K562 (cell line): ENCODE results near the gene SPRTN. TPM values are rescaled to one million over a fixed set of nuclear protein-coding genes. Genes with fewer than 3 reads are reported as not detected.

Source experiments
- ATAC-seq: fragments of 200-7000 bp; cut with Tn5 transposase; 3 replicates; pipeline ENCODE4 v1.9.1; 2020; ENCODE audit warnings: moderate library complexity
- BruUV-seq: library from RNA; stranded (reverse); fragments of 400-500 nt; replicated peaks from 2 replicates; lab custom pipeline; 2021; lab: Mats Ljungman, UMichigan
- CTCF ChIA-PET: fragments of 300-600 bp; formaldehyde crosslinking; extraction: SDS; loops from one replicate; lab custom pipeline; 2021; ENCODE audit warnings: low intra/inter-chr PET ratio; lab: Yijun Ruan, JAX
- POLR2A ChIA-PET: fragments of 300-600, 350-650 bp; sonication (Branson Sonifier 250); formaldehyde crosslinking; extraction: SDS; loops from one replicate; lab custom pipeline; 2021; ENCODE audit warnings: antibody characterized with exemption, inconsistent platforms; lab: Yijun Ruan, JAX
- DNase-seq, 4 experiments: peaks; one replicate each; pipeline versions ENCODE4 v3.0.0 to v3.0.0-alpha.2; 2011 to 2018; ENCODE audit warnings: low spot score in 3 of 4, mixed read lengths in 3 of 4; ENCODE audit errors: extremely low read depth in 1 of 4
- FAIRE-seq: peaks from 2 replicates; lab custom pipeline; 2011; peaks lifted over from hg19 to GRCh38; lab: Jason Lieb, UNC
- H2AFZ ChIP-seq: 2 replicates; pipeline ENCODE4 v1.6.0; 2011; ENCODE audit warnings: low read depth, low read length, control low read depth, inconsistent platforms
- H3K27ac ChIP-seq: fragments of 200-600 bp; 3 replicates; pipeline ENCODE4 v1.8.0; 2011; ENCODE audit warnings: low read depth, mild to moderate bottlenecking, control low read depth, inconsistent platforms, low read length, moderate library complexity, mixed read lengths; ENCODE audit errors: extremely low read depth
- H3K27me3 ChIP-seq, 2 experiments: fragments of 300-600 bp in 1 of 2; 2 replicates in 1 of 2; 3 replicates in 1 of 2; pipeline versions ENCODE4 v1.6.0 to v1.8.0; 2011; ENCODE audit warnings: inconsistent platforms in 2 of 2, low read length in 2 of 2, mild to moderate bottlenecking in 1 of 2, mixed read lengths in 1 of 2, moderate library complexity in 1 of 2; ENCODE audit not compliant: control insufficient read depth in 2 of 2, insufficient read depth in 2 of 2
- H3K36me3 ChIP-seq: fragments of 300-600 bp; 3 replicates; pipeline ENCODE4 v1.8.0; 2011; ENCODE audit warnings: mild to moderate bottlenecking, low read length, inconsistent platforms; ENCODE audit not compliant: control insufficient read depth, insufficient read depth
- H3K4me1 ChIP-seq, 2 experiments: fragments of 200-600 bp in 1 of 2; replicated peaks in 1 of 2; 2 replicates in 1 of 2; 3 replicates in 1 of 2; pipeline versions ENCODE4 v1.5.1 to v1.8.0; 2011; ENCODE audit warnings: inconsistent platforms in 2 of 2, low read length in 2 of 2, mild to moderate bottlenecking in 1 of 2, mixed read lengths in 1 of 2, moderate library complexity in 1 of 2; ENCODE audit not compliant: control insufficient read depth in 2 of 2, insufficient read depth in 2 of 2
- H3K4me2 ChIP-seq: 2 replicates; pipeline ENCODE4 v1.6.1; 2011; ENCODE audit warnings: low read length, control low read depth, inconsistent platforms, mixed read lengths; ENCODE audit not compliant: insufficient read depth
- H3K4me3 ChIP-seq: fragments of 200-600 bp; sonication (generic), shearing (Covaris generic); 2 replicates; pipeline ENCODE4 v1.5.1; 2016; ENCODE audit warnings: control low read depth, inconsistent platforms
- H3K79me2 ChIP-seq: fragments of 200-600 bp; 3 replicates; pipeline ENCODE4 v1.8.0; 2011; ENCODE audit warnings: low read length, inconsistent platforms; ENCODE audit not compliant: control insufficient read depth, insufficient read depth
- H3K9ac ChIP-seq, 2 experiments: 2 replicates each; pipeline versions ENCODE4 v1.6.0 to v1.6.1; 2011; ENCODE audit warnings: low read depth in 2 of 2, low read length in 2 of 2, control low read depth in 1 of 2, inconsistent platforms in 1 of 2, mild to moderate bottlenecking in 1 of 2, mixed read lengths in 1 of 2; ENCODE audit not compliant: insufficient read depth in 1 of 2
- H3K9me1 ChIP-seq: one replicate; pipeline ENCODE4 v1.6.0; 2011; ENCODE audit warnings: inconsistent platforms, mild to moderate bottlenecking, low read length, moderate library complexity; ENCODE audit not compliant: control insufficient read depth, insufficient read depth
- H3K9me3 ChIP-seq: replicated peaks from 2 replicates; pipeline ENCODE4 v1.5.1; 2011; ENCODE audit warnings: low read depth, low read length, inconsistent platforms; ENCODE audit not compliant: control insufficient read depth, insufficient read depth
- H4K20me1 ChIP-seq: replicated peaks from 2 replicates; pipeline ENCODE4 v1.6.1; 2011; ENCODE audit warnings: low read length, inconsistent platforms, mixed read lengths; ENCODE audit not compliant: control insufficient read depth, insufficient read depth
- ATF4 ChIP-seq: fragments of 450-650 bp; formaldehyde crosslinking; IDR thresholded peaks from 2 replicates; pipeline ENCODE4 v1.4.0; 2022; ENCODE audit warnings: mild to moderate bottlenecking, moderate library complexity
- BRCA1 ChIP-seq, 2 experiments: fragments of 450-650 bp in 1 of 2; sonication (generic) in 1 of 2; formaldehyde crosslinking in 1 of 2; IDR thresholded peaks; 2 replicates each; pipeline versions ENCODE4 v1.5.0 to v1.6.1; 2017 to 2020; ENCODE audit warnings: mild to moderate bottlenecking in 1 of 2, missing genetic modification reagents in 1 of 2
- FOXA3 ChIP-seq, 2 experiments: fragments of 450-650 bp in 1 of 2; sonication (generic) in 1 of 2; formaldehyde crosslinking; IDR thresholded peaks in 1 of 2; conservative IDR thresholded peaks in 1 of 2; 2 replicates each; pipeline versions ENCODE4 v1.4.0 to v1.8.0; 2020 to 2022; ENCODE audit warnings: mild to moderate bottlenecking in 2 of 2, missing genetic modification reagents in 1 of 2
- KLF6 ChIP-seq: fragments of 250-450 bp; sonication (Bioruptor Pico); IDR thresholded peaks from 2 replicates; pipeline ENCODE4 v1.4.0; 2020; ENCODE audit warnings: mild to moderate bottlenecking, moderate library complexity, borderline replicate concordance
- MCM3 ChIP-seq: fragments of 450-650 bp; IDR thresholded peaks from 2 replicates; pipeline ENCODE4 v1.6.1; 2016
- PCBP1 ChIP-seq: fragments of 200-400 bp; formaldehyde crosslinking; IDR thresholded peaks from 2 replicates; pipeline ENCODE4 v1.6.1; 2018; ENCODE audit warnings: mild to moderate bottlenecking, low read depth, low read length; ENCODE audit not compliant: poor library complexity, severe bottlenecking
- RFX5 ChIP-seq: IDR thresholded peaks from 2 replicates; pipeline ENCODE4 v1.6.1; 2011; ENCODE audit warnings: low read depth, mild to moderate bottlenecking, improper control_type of control experiment, low read length
- ZFP1 ChIP-seq: fragments of 450-650 bp; formaldehyde crosslinking; IDR thresholded peaks from 2 replicates; pipeline ENCODE4 v1.4.0; 2020; ENCODE audit warnings: mild to moderate bottlenecking, mixed read lengths
- ZKSCAN1 ChIP-seq: fragments of 150-350 bp; IDR thresholded peaks from 2 replicates; pipeline ENCODE4 v1.6.1; 2016; ENCODE audit warnings: low read depth, low read length
- ZNF140 ChIP-seq: fragments of 250-450 bp; sonication (Bioruptor Pico); IDR thresholded peaks from 2 replicates; pipeline ENCODE4 v1.8.0; 2021; ENCODE audit warnings: moderate library complexity, mild to moderate bottlenecking, inconsistent platforms
- ZNF445 ChIP-seq: fragments of 250-450 bp; sonication (Bioruptor Pico); IDR thresholded peaks from 2 replicates; pipeline ENCODE4 v1.4.0; 2020; ENCODE audit warnings: low read depth, mild to moderate bottlenecking, moderate library complexity
- whole genome bisulfite sequencing: fragments of 100-300 bp; shearing (Covaris generic); methylation state at CpG from one replicate; pipeline ENCODE4 v1.1.6; 2016; ENCODE audit warnings: low coverage, mixed read lengths; ENCODE audit not compliant: insufficient coverage; ENCODE audit errors: missing lambda C conversion rate; 5-methylcytosine and 5-hydroxymethylcytosine counted together
- in situ Hi-C: fragments of 300-500 bp; cut with MboI; formaldehyde crosslinking; loops from 4 replicates; pipeline ENCODE4 v1.15.0; 2018; ENCODE audit warnings: inconsistent platforms, mixed read lengths
- intact Hi-C: fragments of 100-400 bp; cut with micrococcal nuclease; formaldehyde crosslinking; loops from 2 replicates; pipeline ENCODE4 v1.14.2; 2022
- polyA plus RNA-seq, 8 experiments: library from polyadenylated mRNA; depleted of rRNA in 4 of 8; stranded (reverse) in 5 of 8; unstranded in 3 of 8; fragments of >200 nt; fragmentation: Nextera tagmentation in 2 of 8; fragmentation: Illumina TruSeq in 1 of 8; extraction: Ambion mirVana in 2 of 8; extraction: Trizol in 1 of 8; gene quantifications; 2 replicates each; pipeline versions ENCODE4 v1.2.1 to v1.2.3, GENCODE V29; 2011 to 2014; ENCODE audit warnings: inconsistent platforms in 1 of 8, missing spikeins in 1 of 8
- total RNA-seq, 7 experiments: library from RNA; depleted of rRNA in 6 of 7; stranded (reverse); fragments of >200 nt in 6 of 7; fragmentation: Illumina TruSeq in 2 of 7; extraction: Trizol in 2 of 7; gene quantifications; 2 replicates each; pipeline versions ENCODE4 v1.2.1 to v1.2.3, GENCODE V29; 2011 to 2021; ENCODE audit warnings: low replicate concordance in 1 of 7
- TF ChIP-seq, protein P1 (sequence below): sonication (generic); formaldehyde crosslinking; IDR thresholded peaks from 2 replicates; pipeline ENCODE4 v1.4.0; 2020; ENCODE audit warnings: mild to moderate bottlenecking, missing genetic modification reagents
- TF ChIP-seq, protein P2 (sequence below): fragments of 200-800 bp; sonication (Bioruptor generic); IDR thresholded peaks from 2 replicates; pipeline ENCODE4 v1.6.1; 2016; ENCODE audit warnings: missing genetic modification characterization, missing compliant biosample characterization

SPRTN gene
- total and polyA plus RNA-seq, 9 of the 15 experiments (the other 6 are each of a cell fraction or from before 2014, with no cell fraction given), result 8.1 to 32.5 (median 21.2) TPM

- no peak for TF ChIP-seq KLF6 (CRISPR knock-in tag)
- TF ChIP-seq PCBP1, result no peak
- TF ChIP-seq ZFP1 (CRISPR knock-in tag), result no peak
- no peak for TF ChIP-seq FOXA3 (CRISPR knock-in tag; conservative IDR thresholded peaks at IDR 0.05 in 1 of 2, IDR thresholded peaks at IDR 0.05 in 1 of 2)
- TF ChIP-seq ZNF140 (CRISPR knock-in tag), result no peak
- TF ChIP-seq, protein P1, sequence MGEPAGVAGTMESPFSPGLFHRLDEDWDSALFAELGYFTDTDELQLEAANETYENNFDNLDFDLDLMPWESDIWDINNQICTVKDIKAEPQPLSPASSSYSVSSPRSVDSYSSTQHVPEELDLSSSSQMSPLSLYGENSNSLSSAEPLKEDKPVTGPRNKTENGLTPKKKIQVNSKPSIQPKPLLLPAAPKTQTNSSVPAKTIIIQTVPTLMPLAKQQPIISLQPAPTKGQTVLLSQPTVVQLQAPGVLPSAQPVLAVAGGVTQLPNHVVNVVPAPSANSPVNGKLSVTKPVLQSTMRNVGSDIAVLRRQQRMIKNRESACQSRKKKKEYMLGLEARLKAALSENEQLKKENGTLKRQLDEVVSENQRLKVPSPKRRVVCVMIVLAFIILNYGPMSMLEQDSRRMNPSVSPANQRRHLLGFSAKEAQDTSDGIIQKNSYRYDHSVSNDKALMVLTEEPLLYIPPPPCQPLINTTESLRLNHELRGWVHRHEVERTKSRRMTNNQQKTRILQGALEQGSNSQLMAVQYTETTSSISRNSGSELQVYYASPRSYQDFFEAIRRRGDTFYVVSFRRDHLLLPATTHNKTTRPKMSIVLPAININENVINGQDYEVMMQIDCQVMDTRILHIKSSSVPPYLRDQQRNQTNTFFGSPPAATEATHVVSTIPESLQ, result no peak
- no peak for TF ChIP-seq RFX5
- no peak for TF ChIP-seq MCM3
These were observed 42.2 kb upstream of the SPRTN start (continued) for GRCh38 chr1:231295938-231296337.

- no peak overlapping the region for H2AFZ ChIP-seq
- ATAC-seq (no peak), FAIRE-seq (no peak), DNase-seq (no peak)
- 27% methylated on average over 3 of the region's 3 CpGs for WGBS
- H3K36me3 ChIP-seq, result no peaks in the 10 kb centered on the region
- no peaks in the 10 kb centered on the region for H3K9me3 ChIP-seq
- no TSS peak for BruUV-seq
- no peak overlapping the region for H3K27ac ChIP-seq
- H3K9ac ChIP-seq, result no peak overlapping the region
- H3K4me2 ChIP-seq, result no peak overlapping the region
- ChIA-PET POLR2A (interaction anchor here (1.3 to 1.4 kb wide), 2 partner anchors 11 to 14 kb away, joined by 3 to 4 read pairs; no protein-coding TSS in a partner anchor), CTCF (no interaction called here)
- in situ Hi-C loops, result no loop called here
- no peak overlapping the region for H3K4me3 ChIP-seq
- intact Hi-C loops, result no loop called here
- no peaks in the 10 kb centered on the region; a peak in 1 of 5 replicates for H3K27me3 ChIP-seq
- no peaks in the 10 kb centered on the region for H4K20me1 ChIP-seq
- H3K4me1 ChIP-seq, result no peaks in the 10 kb centered on the region
- no peaks in the 10 kb centered on the region for H3K9me1 ChIP-seq
- no peaks in the 10 kb centered on the region for H3K79me2 ChIP-seq
- no peak for TF ChIP-seq ZNF445 (CRISPR knock-in tag)
- TF ChIP-seq, protein P2, sequence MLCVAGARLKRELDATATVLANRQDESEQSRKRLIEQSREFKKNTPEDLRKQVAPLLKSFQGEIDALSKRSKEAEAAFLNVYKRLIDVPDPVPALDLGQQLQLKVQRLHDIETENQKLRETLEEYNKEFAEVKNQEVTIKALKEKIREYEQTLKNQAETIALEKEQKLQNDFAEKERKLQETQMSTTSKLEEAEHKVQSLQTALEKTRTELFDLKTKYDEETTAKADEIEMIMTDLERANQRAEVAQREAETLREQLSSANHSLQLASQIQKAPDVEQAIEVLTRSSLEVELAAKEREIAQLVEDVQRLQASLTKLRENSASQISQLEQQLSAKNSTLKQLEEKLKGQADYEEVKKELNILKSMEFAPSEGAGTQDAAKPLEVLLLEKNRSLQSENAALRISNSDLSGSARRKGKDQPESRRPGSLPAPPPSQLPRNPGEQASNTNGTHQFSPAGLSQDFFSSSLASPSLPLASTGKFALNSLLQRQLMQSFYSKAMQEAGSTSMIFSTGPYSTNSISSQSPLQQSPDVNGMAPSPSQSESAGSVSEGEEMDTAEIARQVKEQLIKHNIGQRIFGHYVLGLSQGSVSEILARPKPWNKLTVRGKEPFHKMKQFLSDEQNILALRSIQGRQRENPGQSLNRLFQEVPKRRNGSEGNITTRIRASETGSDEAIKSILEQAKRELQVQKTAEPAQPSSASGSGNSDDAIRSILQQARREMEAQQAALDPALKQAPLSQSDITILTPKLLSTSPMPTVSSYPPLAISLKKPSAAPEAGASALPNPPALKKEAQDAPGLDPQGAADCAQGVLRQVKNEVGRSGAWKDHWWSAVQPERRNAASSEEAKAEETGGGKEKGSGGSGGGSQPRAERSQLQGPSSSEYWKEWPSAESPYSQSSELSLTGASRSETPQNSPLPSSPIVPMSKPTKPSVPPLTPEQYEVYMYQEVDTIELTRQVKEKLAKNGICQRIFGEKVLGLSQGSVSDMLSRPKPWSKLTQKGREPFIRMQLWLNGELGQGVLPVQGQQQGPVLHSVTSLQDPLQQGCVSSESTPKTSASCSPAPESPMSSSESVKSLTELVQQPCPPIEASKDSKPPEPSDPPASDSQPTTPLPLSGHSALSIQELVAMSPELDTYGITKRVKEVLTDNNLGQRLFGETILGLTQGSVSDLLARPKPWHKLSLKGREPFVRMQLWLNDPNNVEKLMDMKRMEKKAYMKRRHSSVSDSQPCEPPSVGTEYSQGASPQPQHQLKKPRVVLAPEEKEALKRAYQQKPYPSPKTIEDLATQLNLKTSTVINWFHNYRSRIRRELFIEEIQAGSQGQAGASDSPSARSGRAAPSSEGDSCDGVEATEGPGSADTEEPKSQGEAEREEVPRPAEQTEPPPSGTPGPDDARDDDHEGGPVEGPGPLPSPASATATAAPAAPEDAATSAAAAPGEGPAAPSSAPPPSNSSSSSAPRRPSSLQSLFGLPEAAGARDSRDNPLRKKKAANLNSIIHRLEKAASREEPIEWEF (CRISPR knock-in tag), result no peak
- no peak for TF ChIP-seq ATF4 (CRISPR knock-in tag)
- no peak for TF ChIP-seq BRCA1 (IDR thresholded peaks at IDR 0.05)
- no peak for TF ChIP-seq BRCA1 (CRISPR knock-in tag; IDR thresholded peaks at IDR 0.05)
- TF ChIP-seq ZKSCAN1, result no peak
These were observed 36.1 kb upstream of the SPRTN start for GRCh38 chr1:231301990-231302389.
